ENCODE results near the gene HNRNPUL1. TPM values are rescaled to one million over a fixed set of nuclear protein-coding genes. Genes with fewer than 3 reads are reported as not detected.
"Not testable (repeated sequence)": the region's sequence is repeated elsewhere in the genome, so short reads cannot be mapped to it uniquely, and the experiment has no call there.

HNRNPUL1 gene
- total RNA-seq, 1 experiment from 2014 or later: 201 TPM

- no peaks in the 10 kb centered on the region for H4K20me1 ChIP-seq (ENCODE audit: insufficient read depth)
- intact Hi-C loops (cut with micrococcal nuclease): no loop called here
- no peak overlapping the region for H2AFZ ChIP-seq (ENCODE audit: low read depth, low read length, poor library complexity, severe bottlenecking)
- DNase-seq (ENCODE audit: low read depth, low spot score) (no peak), ATAC-seq (no peak)
- no TSS peak for BruUV-seq (replicated peaks)
- peaks cover 7 to 13% of the 10 kb centered on the region in 2 experiments; a peak in 3 of 4 replicates for H3K36me3 ChIP-seq (ENCODE audit: control insufficient read depth in 1 of 2, insufficient read depth in 2 of 2, low read length in 2 of 2)
- no peak overlapping the region for H3K27ac ChIP-seq (ENCODE audit: low read depth, low read length)
- ChIA-PET POLR2A (interaction anchor here (0.7 kb wide), 1 partner anchor 95 kb away, joined by 4 read pairs; no protein-coding TSS in a partner anchor), CTCF (no interaction called here), RAD21 (ENCODE audit: low non-redundant PET in 1 of 2, low total read pairs in 2 of 2, uncharacterized antibody in 2 of 2, unreplicated experiment in 2 of 2) (no interaction called here)
- H3K79me2 ChIP-seq (ENCODE audit: insufficient read depth, low read length): peaks cover 7% of the 10 kb centered on the region
- TF ChIP-seq FOSL1 (IDR thresholded peaks at IDR 0.05; ENCODE audit: low read depth): no peak
- TF ChIP-seq CEBPB (IDR thresholded peaks at IDR 0.05; ENCODE audit: low read depth): no peak
- TF ChIP-seq EZH2 (IDR thresholded peaks at IDR 0.05): no peak
- TF ChIP-seq POLR2A (IDR thresholded peaks at IDR 0.05; ENCODE audit: borderline replicate concordance, extremely low read depth, insufficient read depth, insufficient read length): no peak
- TF ChIP-seq, protein P1, sequence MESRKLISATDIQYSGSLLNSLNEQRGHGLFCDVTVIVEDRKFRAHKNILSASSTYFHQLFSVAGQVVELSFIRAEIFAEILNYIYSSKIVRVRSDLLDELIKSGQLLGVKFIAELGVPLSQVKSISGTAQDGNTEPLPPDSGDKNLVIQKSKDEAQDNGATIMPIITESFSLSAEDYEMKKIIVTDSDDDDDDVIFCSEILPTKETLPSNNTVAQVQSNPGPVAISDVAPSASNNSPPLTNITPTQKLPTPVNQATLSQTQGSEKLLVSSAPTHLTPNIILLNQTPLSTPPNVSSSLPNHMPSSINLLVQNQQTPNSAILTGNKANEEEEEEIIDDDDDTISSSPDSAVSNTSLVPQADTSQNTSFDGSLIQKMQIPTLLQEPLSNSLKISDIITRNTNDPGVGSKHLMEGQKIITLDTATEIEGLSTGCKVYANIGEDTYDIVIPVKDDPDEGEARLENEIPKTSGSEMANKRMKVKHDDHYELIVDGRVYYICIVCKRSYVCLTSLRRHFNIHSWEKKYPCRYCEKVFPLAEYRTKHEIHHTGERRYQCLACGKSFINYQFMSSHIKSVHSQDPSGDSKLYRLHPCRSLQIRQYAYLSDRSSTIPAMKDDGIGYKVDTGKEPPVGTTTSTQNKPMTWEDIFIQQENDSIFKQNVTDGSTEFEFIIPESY (IDR thresholded peaks at IDR 0.05; ENCODE audit: extremely low read depth, insufficient replicate concordance, low read length): no peak
- TF ChIP-seq RAD21 (IDR thresholded peaks at IDR 0.05; ENCODE audit: low read depth): no peak
- no peak for TF ChIP-seq SRF (IDR thresholded peaks at IDR 0.05; ENCODE audit: low read depth)
- no peak for TF ChIP-seq EGR1 (IDR thresholded peaks at IDR 0.05; ENCODE audit: low read depth)
- no peak for TF ChIP-seq TCF7L2 (IDR thresholded peaks at IDR 0.05; ENCODE audit: borderline replicate concordance, extremely low read depth, insufficient read depth, insufficient read length)
- no peak for TF ChIP-seq MAX (IDR thresholded peaks at IDR 0.05)
- H3K9ac ChIP-seq (ENCODE audit: low read length): no peak overlapping the region
- no peaks in the 10 kb centered on the region for H3K9me3 ChIP-seq (ENCODE audit: control insufficient read depth in 1 of 2, insufficient read depth in 1 of 2, low read depth in 1 of 2, low read length in 2 of 2)
- H3K4me2 ChIP-seq (ENCODE audit: low read length): no peak overlapping the region
- H3K4me1 ChIP-seq (ENCODE audit: control insufficient read depth in 1 of 2, insufficient read depth in 2 of 2, low read length in 2 of 2): peaks cover 0 to 9% of the 10 kb centered on the region in 2 experiments; a peak in 1 of 4 replicates
- H3K27me3 ChIP-seq (ENCODE audit: insufficient read depth, low read length): no peaks in the 10 kb centered on the region
- H3K4me3 ChIP-seq (replicated peaks in 1 of 2; ENCODE audit: low read depth in 1 of 2, low read length in 2 of 2): no peak overlapping the region
- H3K9me2 ChIP-seq (ENCODE audit: insufficient read depth): no peaks in the 10 kb centered on the region
These were observed 80.0 kb downstream of the HNRNPUL1 start for GRCh38 chr19:41344162-41344561.

DNA sequence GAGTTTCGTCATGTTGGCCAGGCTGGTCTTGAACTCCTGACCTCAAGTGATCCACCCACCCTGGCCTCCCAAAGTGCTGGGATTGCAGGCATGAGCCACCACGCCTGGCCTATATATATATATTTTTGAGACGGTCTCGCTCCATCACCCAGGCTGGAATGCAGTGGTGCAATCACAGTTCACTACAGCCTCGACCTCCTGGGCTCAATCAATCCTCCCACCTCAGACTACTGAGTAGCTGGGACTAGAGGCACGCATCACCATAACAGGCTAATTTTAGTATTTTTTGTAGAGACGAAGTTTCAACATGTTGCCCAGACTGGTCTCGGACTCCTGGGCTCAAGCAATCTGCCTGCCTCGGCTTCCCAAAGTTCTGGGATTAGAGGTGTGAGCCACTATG is 82.7 kb downstream of the HNRNPUL1 start:
- CTCF ChIA-PET; H3K9ac ChIP-seq (ENCODE audit: low read length); ATAC-seq; BruUV-seq (replicated peaks); H3K4me3 ChIP-seq (replicated peaks in 1 of 2; ENCODE audit: low read depth in 1 of 2, low read length in 2 of 2); H3K9me2 ChIP-seq (ENCODE audit: insufficient read depth); RAD21 ChIA-PET (ENCODE audit: low non-redundant PET in 1 of 2, low total read pairs in 2 of 2, uncharacterized antibody in 2 of 2, unreplicated experiment in 2 of 2); DNase-seq (ENCODE audit: low read depth, low spot score); H3K4me2 ChIP-seq (ENCODE audit: low read length); H4K20me1 ChIP-seq (ENCODE audit: insufficient read depth); H2AFZ ChIP-seq (ENCODE audit: low read depth, low read length, poor library complexity, severe bottlenecking); H3K27ac ChIP-seq (ENCODE audit: low read depth, low read length); H3K27me3 ChIP-seq (ENCODE audit: insufficient read depth, low read length); H3K9me3 ChIP-seq (ENCODE audit: control insufficient read depth in 1 of 2, insufficient read depth in 1 of 2, low read depth in 1 of 2, low read length in 2 of 2); intact Hi-C loops (cut with micrococcal nuclease): not testable (repeated sequence)
- POLR2A ChIA-PET: interaction anchor here (1.1 kb wide), 1 partner anchor 17 kb away, joined by 3 read pairs; the partner anchor contains the start of gene B9D2
- H3K79me2 ChIP-seq (ENCODE audit: insufficient read depth, low read length): peaks cover 28% of the 10 kb centered on the region
- H3K36me3 ChIP-seq (ENCODE audit: control insufficient read depth in 1 of 2, insufficient read depth in 2 of 2, low read length in 2 of 2): peaks cover 4 to 13% of the 10 kb centered on the region in 2 experiments; a peak in 3 of 4 replicates
- H3K4me1 ChIP-seq (ENCODE audit: control insufficient read depth in 1 of 2, insufficient read depth in 2 of 2, low read length in 2 of 2): peaks cover 7 to 16% of the 10 kb centered on the region in 2 experiments; a peak in 3 of 4 replicates

All from HCT116 (cell line).